WI38 (cell line): Measurements from ENCODE around the gene TUBB1.

Experiments used
- H3K4me3 ChIP-seq: 2 replicates; pipeline ENCODE4 v1.5.1; 2011; ENCODE audit warnings: low read depth, mild to moderate bottlenecking, control low read depth, low read length
- TF ChIP-seq, protein P1 (sequence below): IDR thresholded peaks from 2 replicates; pipeline ENCODE4 v1.5.1; 2012; ENCODE audit warnings: low read depth, mild to moderate bottlenecking, control low read depth, low read length

TUBB1 gene

DNA sequence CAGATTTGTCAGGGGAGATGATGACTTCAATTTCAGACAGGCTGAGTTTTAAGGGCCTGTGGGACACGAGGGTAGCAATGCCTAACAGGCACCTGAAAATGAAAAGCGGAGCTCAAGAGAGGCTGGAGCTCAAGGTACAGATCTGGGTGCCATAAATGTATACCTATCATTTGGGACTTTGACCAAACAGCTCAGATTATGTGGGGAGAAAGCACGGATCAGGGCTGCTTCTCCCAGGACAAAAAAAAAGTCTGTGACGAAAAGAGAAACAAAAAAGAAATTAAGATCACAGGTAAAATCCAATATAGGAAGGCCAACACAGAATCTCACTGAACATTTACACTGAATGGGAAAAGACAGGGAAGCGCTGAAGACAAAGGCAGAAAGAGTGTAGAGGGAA lies 21.4 kb downstream of the TUBB1 start:
- TF ChIP-seq, protein P1, sequence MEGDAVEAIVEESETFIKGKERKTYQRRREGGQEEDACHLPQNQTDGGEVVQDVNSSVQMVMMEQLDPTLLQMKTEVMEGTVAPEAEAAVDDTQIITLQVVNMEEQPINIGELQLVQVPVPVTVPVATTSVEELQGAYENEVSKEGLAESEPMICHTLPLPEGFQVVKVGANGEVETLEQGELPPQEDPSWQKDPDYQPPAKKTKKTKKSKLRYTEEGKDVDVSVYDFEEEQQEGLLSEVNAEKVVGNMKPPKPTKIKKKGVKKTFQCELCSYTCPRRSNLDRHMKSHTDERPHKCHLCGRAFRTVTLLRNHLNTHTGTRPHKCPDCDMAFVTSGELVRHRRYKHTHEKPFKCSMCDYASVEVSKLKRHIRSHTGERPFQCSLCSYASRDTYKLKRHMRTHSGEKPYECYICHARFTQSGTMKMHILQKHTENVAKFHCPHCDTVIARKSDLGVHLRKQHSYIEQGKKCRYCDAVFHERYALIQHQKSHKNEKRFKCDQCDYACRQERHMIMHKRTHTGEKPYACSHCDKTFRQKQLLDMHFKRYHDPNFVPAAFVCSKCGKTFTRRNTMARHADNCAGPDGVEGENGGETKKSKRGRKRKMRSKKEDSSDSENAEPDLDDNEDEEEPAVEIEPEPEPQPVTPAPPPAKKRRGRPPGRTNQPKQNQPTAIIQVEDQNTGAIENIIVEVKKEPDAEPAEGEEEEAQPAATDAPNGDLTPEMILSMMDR, result no peak
- H3K4me3 ChIP-seq, result no peak overlapping the region

DNA sequence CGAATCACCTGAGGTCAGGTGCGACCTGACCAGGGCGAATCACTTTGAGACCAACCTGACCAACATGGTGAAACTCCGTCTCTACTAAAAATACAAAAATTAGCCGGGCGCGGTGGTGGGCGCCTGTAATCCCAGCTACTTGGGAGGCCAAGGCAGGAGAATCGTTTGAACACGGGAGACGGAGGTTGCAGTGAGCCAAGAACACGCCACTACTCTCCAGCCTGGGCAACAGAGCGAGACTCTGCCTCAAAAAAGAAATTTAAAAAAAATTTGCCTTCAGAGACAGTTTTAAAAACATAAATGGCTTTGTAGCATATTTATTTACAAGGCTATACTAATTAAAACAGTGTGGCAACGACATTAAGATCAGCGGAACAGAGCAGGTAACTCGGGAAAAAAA lies 22.3 kb downstream of the TUBB1 start:
- peak overlapping the region; percentile 87 for H3K4me3 ChIP-seq

DNA sequence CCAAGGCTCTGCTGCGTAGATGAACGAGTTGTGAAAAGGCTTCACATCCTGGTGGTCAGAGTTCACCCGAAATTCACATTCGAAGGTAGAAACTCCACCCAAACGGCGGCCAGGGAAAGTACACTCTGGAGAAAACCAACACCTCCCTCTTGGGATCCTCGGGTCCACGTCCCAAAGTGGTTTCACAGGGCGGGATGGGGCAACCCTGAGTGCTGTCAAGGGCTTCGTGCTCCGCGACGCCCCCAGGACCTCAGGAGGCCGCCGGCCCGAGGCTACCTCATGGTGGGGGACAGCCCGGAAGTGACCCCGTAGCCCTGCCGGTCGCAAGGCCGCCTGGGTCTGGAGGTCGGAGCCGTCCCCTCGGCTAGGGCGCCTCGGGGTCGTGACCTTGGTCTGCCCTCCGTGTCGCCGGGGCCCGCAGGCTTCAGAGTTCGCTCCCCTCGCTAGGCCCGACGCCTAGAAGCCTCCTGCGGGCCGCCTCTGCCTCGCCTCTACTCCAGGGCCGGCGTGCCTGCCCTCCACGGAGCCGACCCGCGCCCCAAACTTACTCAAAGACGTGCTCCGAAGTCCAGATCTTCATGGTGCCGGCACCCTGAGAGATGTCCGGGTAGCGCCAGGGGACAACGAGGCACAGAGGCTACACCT lies 23.0 kb downstream of the TUBB1 start, which contains the start of gene PRELID3B:
Gene PRELID3B (minus strand): TSS at position 636 of the 645 bp plus-strand sequence. CDS start 56 bp downstream, at position 580.
- peak within 1 kb of the TSS; percentile 87 for H3K4me3 ChIP-seq
- TF ChIP-seq, protein P1, result no peak

DNA sequence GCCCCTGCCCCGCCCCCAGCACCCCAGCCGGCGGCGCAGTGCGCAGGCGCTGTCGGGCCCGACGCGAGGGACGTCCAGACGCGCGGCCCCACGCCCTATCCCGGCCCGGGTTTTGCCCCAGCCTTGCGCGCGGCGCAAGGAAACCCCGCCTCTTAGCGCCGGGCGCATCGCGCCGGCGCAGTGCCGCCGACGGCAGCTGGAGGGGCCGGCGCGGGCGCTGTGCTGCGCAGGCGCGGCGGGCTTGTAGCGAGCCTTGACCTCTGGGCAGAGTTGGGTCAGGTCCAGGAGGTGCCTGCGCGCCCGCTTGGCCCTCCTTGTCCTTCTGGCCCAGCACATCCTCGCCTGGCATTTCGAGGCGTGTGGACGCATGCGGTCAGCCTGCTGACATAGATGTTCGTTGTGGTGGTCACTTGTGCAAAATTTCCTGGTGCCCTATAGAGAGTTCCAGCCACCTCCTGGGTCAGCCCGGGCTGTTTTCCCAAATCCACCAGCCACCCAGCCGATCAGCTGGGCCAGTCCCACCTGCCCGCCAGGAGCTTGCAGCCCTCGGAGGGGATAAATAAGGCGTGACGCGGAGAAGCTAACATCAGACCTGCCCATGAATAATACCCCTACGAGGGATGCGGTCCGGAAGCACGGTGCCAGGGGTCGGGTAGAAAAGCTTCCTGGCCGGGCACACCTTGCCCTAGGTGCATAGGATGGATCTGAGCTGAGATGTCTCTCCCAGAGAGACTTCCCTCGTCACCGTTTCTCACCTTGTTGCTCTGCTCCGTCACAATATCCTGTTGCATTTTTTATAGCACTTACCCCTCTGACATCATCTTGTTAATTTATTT lies 23.8 kb downstream of the TUBB1 start:
- TF ChIP-seq, protein P1, result no peak

DNA sequence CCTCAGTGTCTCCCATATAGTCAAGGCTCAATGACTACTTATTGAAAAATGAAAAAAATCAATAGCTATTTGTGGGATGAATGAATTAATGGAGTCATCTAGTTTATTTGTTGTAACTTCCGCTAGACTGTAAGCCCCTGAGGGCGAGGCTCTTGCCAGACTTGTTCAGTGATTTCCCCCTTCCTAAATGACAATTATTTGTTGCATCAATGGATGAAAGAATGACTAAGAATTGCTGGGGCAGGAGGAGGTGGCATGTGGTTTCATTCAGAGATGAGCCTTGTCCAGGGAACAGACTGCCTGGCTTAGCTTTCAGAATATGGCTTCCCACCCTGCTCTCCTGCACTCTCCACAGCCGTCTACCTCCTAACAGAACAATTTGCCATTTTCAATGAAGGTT lies 24.5 kb downstream of the TUBB1 start:
- TF ChIP-seq, protein P1, result no peak
- no peak overlapping the region for H3K4me3 ChIP-seq

More for the DNA sequence above, 23.8 kb downstream of the TUBB1 start:
- peak overlapping the region; percentile 87 for H3K4me3 ChIP-seq

DNA sequence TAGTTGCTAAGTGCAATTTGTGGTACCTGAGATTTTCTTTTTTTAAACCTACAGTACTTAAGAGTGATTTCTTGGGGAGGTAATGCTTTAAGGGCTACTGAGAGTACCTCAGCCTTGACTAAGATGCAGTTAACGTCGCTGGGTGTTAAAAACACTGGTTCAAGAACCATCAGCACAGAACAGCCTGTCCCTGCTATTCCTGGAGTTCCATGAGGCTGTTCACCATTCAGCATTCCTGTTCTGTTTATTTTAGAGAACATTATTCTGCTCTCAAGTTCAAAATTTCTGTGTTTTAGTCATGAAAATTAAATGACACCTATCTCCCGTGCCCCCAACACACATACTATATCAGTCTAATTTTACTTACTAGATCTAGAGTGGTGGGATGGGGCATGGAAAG lies 25.1 kb downstream of the TUBB1 start:
- no peak overlapping the region for H3K4me3 ChIP-seq
- TF ChIP-seq, protein P1, result no peak

DNA sequence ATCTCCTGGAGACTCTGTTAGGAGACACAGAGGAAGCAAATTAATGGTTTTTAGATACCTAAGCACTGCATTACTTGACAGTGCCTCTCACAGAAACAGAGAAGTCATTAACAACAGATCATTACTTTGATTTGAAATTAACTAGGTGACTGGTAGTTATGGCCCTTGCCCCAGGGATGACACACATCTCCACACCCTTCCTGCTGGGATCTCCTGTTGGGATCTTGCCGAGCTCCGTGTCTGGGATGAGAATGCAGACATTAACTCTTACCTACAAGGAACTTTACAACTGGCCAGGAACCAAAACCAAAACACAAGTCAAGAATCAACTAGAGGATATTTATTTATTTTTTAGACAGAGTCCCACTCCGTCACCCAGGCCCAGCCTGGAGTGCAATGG lies 25.6 kb downstream of the TUBB1 start:
- TF ChIP-seq, protein P1, result no peak
- H3K4me3 ChIP-seq, result no peak overlapping the region
